GM12891 (cell line): ENCODE data around the gene RUFY4.

ENCODE experiments used
- POLR2A ChIP-seq: IDR thresholded peaks from 2 replicates; pipeline ENCODE4 v1.6.1; 2011; ENCODE audit warnings: low read depth, low read length, control low read depth
- TAF1 ChIP-seq: IDR thresholded peaks from 2 replicates; pipeline ENCODE4 v1.6.1; 2011; ENCODE audit warnings: low read depth, low read length, control low read depth

- TF ChIP-seq POLR2A (no peak), TAF1 (no peak)
Observed at GRCh38 chr2:218081063-218081462, 12.0 kb downstream of the RUFY4 start.
